ENCODE results near the gene MAGI2.
"Not testable (repeated sequence)": the region's sequence is repeated elsewhere in the genome, so short reads cannot be mapped to it uniquely, and the experiment has no call there.

Gene MAGI2

GRCh38 chr7:78620920-78621319 is 832.5 kb downstream of the MAGI2 start:
- DNase-seq, result no peak

- DNase-seq, result no peak
Measured at GRCh38 chr7:78616539-78616938, 836.9 kb downstream of the MAGI2 start.

GRCh38 chr7:78609281-78609680 is 844.2 kb downstream of the MAGI2 start:
- no peak for DNase-seq

- DNase-seq, result peak in 2 of 14 donors; percentile 5 to 19
Measured at GRCh38 chr7:78607099-78607498, 846.4 kb downstream of the MAGI2 start.

- DNase-seq, result no peak
Measured at GRCh38 chr7:78605119-78605518, 848.3 kb downstream of the MAGI2 start.

GRCh38 chr7:78601728-78602127 is 851.7 kb downstream of the MAGI2 start:
- DNase-seq, result peak in 1 of 14 donors; percentile 1

- DNase-seq, result no peak
Measured at GRCh38 chr7:78594156-78594555, 859.3 kb downstream of the MAGI2 start.

GRCh38 chr7:78588393-78588792 is 865.1 kb downstream of the MAGI2 start:
- no peak for DNase-seq

GRCh38 chr7:78587443-78588044 is 865.9 kb downstream of the MAGI2 start:
- no peak for DNase-seq

GRCh38 chr7:78585980-78586379 is 867.5 kb downstream of the MAGI2 start:
- no peak for DNase-seq

GRCh38 chr7:78578686-78579085 is 874.8 kb downstream of the MAGI2 start:
- DNase-seq, result no peak

GRCh38 chr7:78577174-78577952 is 876.1 kb downstream of the MAGI2 start:
- DNase-seq, result not testable (repeated sequence)

- no peak for DNase-seq
Measured at GRCh38 chr7:78576236-78576635, 877.2 kb downstream of the MAGI2 start.

- no peak for DNase-seq
Measured at GRCh38 chr7:78571292-78571691, 882.2 kb downstream of the MAGI2 start.

- DNase-seq, result peak in 1 of 14 donors; percentile 31
Measured at GRCh38 chr7:78568690-78569089, 884.8 kb downstream of the MAGI2 start.

- no peak for DNase-seq
Measured at GRCh38 chr7:78567836-78568235, 885.6 kb downstream of the MAGI2 start.

- DNase-seq, result no peak
Measured at GRCh38 chr7:78565784-78566183, 887.7 kb downstream of the MAGI2 start.

GRCh38 chr7:78563191-78563590 is 890.3 kb downstream of the MAGI2 start:
- no peak for DNase-seq

- no peak for DNase-seq
Measured at GRCh38 chr7:78562191-78562590, 891.3 kb downstream of the MAGI2 start.

GRCh38 chr7:78558566-78558965 is 894.9 kb downstream of the MAGI2 start:
- peak in 2 of 14 donors; percentile 9 to 25 for DNase-seq

- DNase-seq, result no peak
Measured at GRCh38 chr7:78543976-78544375, 909.5 kb downstream of the MAGI2 start.

- DNase-seq, result no peak
Measured at GRCh38 chr7:78542981-78543380, 910.5 kb downstream of the MAGI2 start.

- no peak for DNase-seq
Measured at GRCh38 chr7:78542541-78542940, 910.9 kb downstream of the MAGI2 start.

GRCh38 chr7:78539825-78540224 is 913.6 kb downstream of the MAGI2 start:
- no peak for DNase-seq

Measured in C1 segment of cervical spinal cord (tissue), 14 donors.